SW480 (cell line): Measurements from ENCODE around the gene SPATA6L.
A peak's percentile ranks its signal among the peaks of the same experiment; 100 is the strongest.
"Not testable (repeated sequence)": the region's sequence is repeated elsewhere in the genome, so short reads cannot be mapped to it uniquely, and the experiment has no call there.

Experiments used
- DNase-seq: peaks from one replicate; pipeline ENCODE4 v3.0.0-alpha.2; 2016; ENCODE audit warnings: low spot score

The SPATA6L gene

GRCh38 chr9:4630836-4631235 is 35.4 kb downstream of the SPATA6L start:
- DNase-seq = no peak

- no peak for DNase-seq
These were observed 44.3 kb downstream of the SPATA6L start for GRCh38 chr9:4622016-4622415.

- DNase-seq = no peak
These were observed 45.3 kb downstream of the SPATA6L start for GRCh38 chr9:4620881-4621555.

GRCh38 chr9:4620057-4620765 is 46.1 kb downstream of the SPATA6L start:
- DNase-seq = no peak

- DNase-seq = no peak
These were observed 47.6 kb downstream of the SPATA6L start for GRCh38 chr9:4618700-4619099.

GRCh38 chr9:4617752-4618151 is 48.5 kb downstream of the SPATA6L start:
- no peak for DNase-seq

GRCh38 chr9:4615778-4616177 is 50.5 kb downstream of the SPATA6L start:
- no peak for DNase-seq

GRCh38 chr9:4615251-4615650 is 51.0 kb downstream of the SPATA6L start:
- peak; percentile 29 for DNase-seq

- no peak for DNase-seq
These were observed 51.7 kb downstream of the SPATA6L start for GRCh38 chr9:4614627-4615026.

- not testable (repeated sequence) for DNase-seq
These were observed 60.2 kb downstream of the SPATA6L start for GRCh38 chr9:4606033-4606432.

GRCh38 chr9:4604678-4605095 is 61.6 kb downstream of the SPATA6L start:
- DNase-seq = peak; percentile 70

GRCh38 chr9:4603830-4604229 is 62.5 kb downstream of the SPATA6L start:
- DNase-seq = no peak

- no peak for DNase-seq
These were observed 65.9 kb downstream of the SPATA6L start for GRCh38 chr9:4600368-4600767.

- DNase-seq = no peak
These were observed 69.9 kb downstream of the SPATA6L start for GRCh38 chr9:4596165-4596922.

- DNase-seq = no peak
These were observed 71.3 kb downstream of the SPATA6L start for GRCh38 chr9:4594994-4595393.

GRCh38 chr9:4594545-4594944 is 71.7 kb downstream of the SPATA6L start:
- no peak for DNase-seq

- no peak for DNase-seq
These were observed 73.4 kb downstream of the SPATA6L start for GRCh38 chr9:4592886-4593285.

GRCh38 chr9:4592295-4592694 is 74.0 kb downstream of the SPATA6L start:
- no peak for DNase-seq

GRCh38 chr9:4591123-4591500 is 75.2 kb downstream of the SPATA6L start:
- DNase-seq = no peak

GRCh38 chr9:4590430-4591122 is 75.7 kb downstream of the SPATA6L start:
- DNase-seq = no peak

GRCh38 chr9:4588721-4589120 is 77.6 kb downstream of the SPATA6L start:
- DNase-seq = no peak

- DNase-seq = no peak
These were observed 81.1 kb downstream of the SPATA6L start for GRCh38 chr9:4585135-4585534.
